SJCRH30 (cell line): ENCODE measurements around the gene SLC7A7. TPM values are rescaled to one million over a fixed set of nuclear protein-coding genes. Genes with fewer than 3 reads are reported as not detected.
A peak's percentile ranks its signal among the peaks of the same experiment; 100 is the strongest.
"Not testable (repeated sequence)": the region's sequence is repeated elsewhere in the genome, so short reads cannot be mapped to it uniquely, and the experiment has no call there.

Experiments used
- DNase-seq, 2 experiments: peaks; one replicate each; pipeline ENCODE4 v3.0.0-alpha.2; 2015 to 2020
- H3K27ac ChIP-seq: fragments of 250-450 bp; sonication (Bioruptor Pico); 2 replicates; pipeline ENCODE4 v1.5.1; 2020; ENCODE audit warnings: mild to moderate bottlenecking, moderate library complexity
- H3K27me3 ChIP-seq: fragments of 250-450 bp; sonication (Bioruptor Pico); 2 replicates; pipeline ENCODE4 v1.5.1; 2020; ENCODE audit warnings: mild to moderate bottlenecking, moderate library complexity
- H3K36me3 ChIP-seq: fragments of 250-450 bp; sonication (Bioruptor Pico); 2 replicates; pipeline ENCODE4 v1.5.1; 2020; ENCODE audit warnings: mild to moderate bottlenecking, moderate library complexity
- H3K4me1 ChIP-seq: fragments of 250-450 bp; sonication (Bioruptor Pico); 2 replicates; pipeline ENCODE4 v1.5.1; 2020; ENCODE audit warnings: mild to moderate bottlenecking, moderate library complexity
- H3K4me3 ChIP-seq: fragments of 250-450 bp; sonication (Bioruptor Pico); 2 replicates; pipeline ENCODE4 v1.5.1; 2020; ENCODE audit warnings: mild to moderate bottlenecking, moderate library complexity
- H3K9me3 ChIP-seq: fragments of 250-450 bp; sonication (Bioruptor Pico); replicated peaks from 2 replicates; pipeline ENCODE4 v1.5.1; 2020; ENCODE audit warnings: mild to moderate bottlenecking, moderate library complexity
- total RNA-seq: library from RNA; depleted of rRNA; stranded (reverse); fragments of >200 nt; shearing (Covaris generic); gene quantifications from 2 replicates; pipeline ENCODE4 v1.2.3, GENCODE V29; 2014; rRNA removed

Gene SLC7A7
- total RNA-seq, result 46.2 and 47.8 TPM in 2 replicates

DNA sequence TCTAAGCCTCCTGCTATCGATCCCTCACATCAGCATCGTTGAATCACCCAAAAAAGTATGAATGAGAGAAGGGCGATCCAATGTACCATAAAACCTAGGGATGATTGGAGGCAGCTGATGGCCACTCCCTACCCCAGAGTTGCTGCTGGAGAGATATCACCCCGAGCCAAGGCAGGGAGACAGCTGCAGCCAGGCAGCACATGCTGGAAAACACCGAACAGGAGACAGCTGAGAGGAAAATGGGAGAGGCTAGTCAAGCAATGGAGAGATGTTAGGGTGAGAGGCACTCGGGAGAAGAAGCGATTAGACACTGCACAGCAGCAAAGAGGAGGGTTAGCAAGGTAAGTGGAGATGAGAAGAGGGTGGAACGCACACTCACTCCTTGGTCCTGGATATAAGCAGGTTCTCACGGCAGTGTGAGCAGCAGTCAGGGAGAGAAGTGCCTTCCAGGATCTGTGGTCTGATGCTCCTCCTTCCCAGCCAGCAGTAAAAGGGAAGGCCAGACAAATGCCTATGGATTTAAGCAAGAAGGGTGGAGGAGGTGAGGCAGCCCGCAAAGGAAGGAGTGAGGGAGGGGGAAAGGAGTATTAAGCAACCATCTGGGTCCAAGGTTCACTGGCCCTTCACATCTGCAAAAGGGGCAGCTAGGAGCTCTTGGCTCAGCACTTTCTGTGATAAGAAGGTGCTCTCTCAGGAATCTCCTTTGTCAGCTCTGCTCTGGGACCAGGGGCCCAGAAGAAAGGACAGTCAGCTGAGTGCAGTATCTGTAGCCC is at the start of gene SLC7A7:
SLC7A7 (minus strand) TSS at position 495 of the 773 bp plus-strand sequence. CDS start 2,037 bp downstream, outside the sequence.
- H3K27ac ChIP-seq, result peak within 1 kb of the TSS; percentile 93
- H3K9me3 ChIP-seq, result no peaks in the 10 kb centered on the region
- peaks cover 23% of the 10 kb centered on the region for H3K4me1 ChIP-seq
- no peaks in the 10 kb centered on the region for H3K36me3 ChIP-seq
- DNase-seq, result peak; percentile 89 to 93
- peak within 1 kb of the TSS; percentile 55 for H3K4me3 ChIP-seq
- no peaks in the 10 kb centered on the region for H3K27me3 ChIP-seq

DNA sequence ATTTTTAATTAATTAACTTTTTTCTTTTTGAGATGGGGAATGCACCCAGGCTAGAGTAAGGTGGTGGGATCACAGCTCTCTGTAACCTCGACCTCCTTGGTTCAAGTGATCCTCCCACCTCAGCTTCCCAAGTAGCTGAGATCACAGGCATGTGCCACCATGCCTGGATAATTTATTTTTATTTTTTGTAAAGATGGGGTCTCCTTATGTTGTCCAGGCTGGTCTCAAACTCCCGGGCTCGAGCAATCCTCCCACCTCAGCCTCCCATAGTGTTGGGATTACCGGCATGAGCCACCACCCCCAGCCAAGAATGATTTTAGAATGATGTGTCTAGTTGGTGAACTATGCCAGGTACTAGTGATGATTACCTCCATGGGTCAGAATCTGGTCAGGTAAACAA is 49.7 kb upstream of the SLC7A7 start:
- no peaks in the 10 kb centered on the region for H3K36me3 ChIP-seq
- no peak overlapping the region for H3K27ac ChIP-seq
- H3K9me3 ChIP-seq, result no peaks in the 10 kb centered on the region; the same call in 1 of the 2 replicates
- DNase-seq, result no peak
- H3K4me3 ChIP-seq, result no peak overlapping the region
- no peaks in the 10 kb centered on the region for H3K27me3 ChIP-seq
- H3K4me1 ChIP-seq, result no peaks in the 10 kb centered on the region

GRCh38 chr14:22861651-22862050 is 46.4 kb upstream of the SLC7A7 start:
- Histone ChIP-seq H3K27ac (no peak overlapping the region), H3K9me3 (no peaks in the 10 kb centered on the region; the same call in 1 of the 2 replicates), H3K27me3 (no peaks in the 10 kb centered on the region), H3K4me3 (no peak overlapping the region), H3K36me3 (no peaks in the 10 kb centered on the region), H3K4me1 (no peaks in the 10 kb centered on the region)
- no peak for DNase-seq

DNA sequence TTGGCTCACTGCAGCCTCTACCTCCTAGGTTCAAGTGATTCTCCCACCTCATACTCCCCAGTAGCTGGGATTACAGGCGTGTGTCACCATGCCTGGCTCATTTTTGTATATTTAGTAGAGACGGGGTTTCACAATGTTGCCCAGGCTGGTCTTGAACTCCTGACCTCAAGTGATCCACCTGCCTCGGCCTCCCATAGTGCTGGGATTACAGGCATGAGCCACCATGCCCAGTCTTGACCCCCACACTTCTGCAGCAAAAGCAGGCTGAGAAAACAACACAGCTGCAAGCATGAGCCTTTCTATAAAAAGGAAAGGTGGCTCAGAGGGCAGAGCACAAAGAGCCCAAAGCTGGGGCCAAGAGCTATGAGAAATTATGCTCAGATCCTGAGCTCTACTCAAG is 45.1 kb upstream of the SLC7A7 start:
- not testable (repeated sequence) for DNase-seq, H3K9me3 ChIP-seq, H3K27ac ChIP-seq, H3K36me3 ChIP-seq, H3K27me3 ChIP-seq, H3K4me1 ChIP-seq, H3K4me3 ChIP-seq

DNA sequence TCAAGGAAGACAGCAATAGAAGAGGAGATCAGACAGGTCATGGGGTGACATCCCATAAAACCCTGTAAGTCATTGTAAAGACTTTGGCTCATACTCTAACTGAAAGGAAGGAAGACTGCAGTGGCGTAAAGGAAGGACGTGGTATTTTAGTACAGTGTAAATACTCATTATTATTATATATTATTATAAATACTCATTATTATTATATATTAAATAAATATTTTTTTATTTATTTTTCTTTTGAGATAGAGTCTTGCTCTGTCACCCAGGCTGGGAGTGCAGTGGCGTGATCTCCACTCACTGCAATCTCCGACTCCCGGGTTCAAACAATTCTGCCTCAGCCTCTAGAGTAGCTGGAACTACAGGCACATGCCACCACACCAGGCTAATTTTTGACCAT is 41.2 kb upstream of the SLC7A7 start:
- Histone ChIP-seq H3K9me3 (no peaks in the 10 kb centered on the region; the same call in 1 of the 2 replicates), H3K27me3 (no peaks in the 10 kb centered on the region), H3K27ac (no peak overlapping the region), H3K4me1 (peaks cover 3% of the 10 kb centered on the region; the same call in 1 of the 2 replicates), H3K4me3 (no peak overlapping the region), H3K36me3 (no peaks in the 10 kb centered on the region)
- no peak for DNase-seq

- Histone ChIP-seq H3K36me3 (no peaks in the 10 kb centered on the region), H3K4me1 (peaks cover 8% of the 10 kb centered on the region), H3K9me3 (no peaks in the 10 kb centered on the region), H3K4me3 (no peak overlapping the region), H3K27me3 (no peaks in the 10 kb centered on the region), H3K27ac (no peak overlapping the region)
- no peak for DNase-seq
Measured at GRCh38 chr14:22854963-22855724, 39.9 kb upstream of the SLC7A7 start.

GRCh38 chr14:22854296-22854695 is 39.1 kb upstream of the SLC7A7 start:
- not testable (repeated sequence) for H3K27me3 ChIP-seq, H3K4me3 ChIP-seq, DNase-seq, H3K9me3 ChIP-seq, H3K27ac ChIP-seq, H3K36me3 ChIP-seq
- H3K4me1 ChIP-seq, result peaks cover 16% of the 10 kb centered on the region

GRCh38 chr14:22852940-22853767 is 37.9 kb upstream of the SLC7A7 start:
- Histone ChIP-seq H3K9me3 (no peaks in the 10 kb centered on the region), H3K4me3 (peak overlapping the region; percentile 49), H3K36me3 (no peaks in the 10 kb centered on the region), H3K27me3 (no peaks in the 10 kb centered on the region), H3K27ac (peak overlapping the region; percentile 36), H3K4me1 (peaks cover 18% of the 10 kb centered on the region)
- peak; percentile 88 to 93 for DNase-seq

- H3K4me1 ChIP-seq, result peaks cover 24% of the 10 kb centered on the region
- DNase-seq, result no peak
- no peaks in the 10 kb centered on the region for H3K9me3 ChIP-seq
- H3K27ac ChIP-seq, result no peak overlapping the region
- no peaks in the 10 kb centered on the region for H3K36me3 ChIP-seq
- H3K27me3 ChIP-seq, result no peaks in the 10 kb centered on the region
- no peak overlapping the region for H3K4me3 ChIP-seq
Measured at GRCh38 chr14:22852599-22852939, 37.3 kb upstream of the SLC7A7 start.

- H3K4me3 ChIP-seq, DNase-seq, H3K36me3 ChIP-seq, H3K27me3 ChIP-seq, H3K9me3 ChIP-seq, H3K27ac ChIP-seq: not testable (repeated sequence)
- peaks cover 24% of the 10 kb centered on the region for H3K4me1 ChIP-seq
Measured at GRCh38 chr14:22852178-22852577, 36.9 kb upstream of the SLC7A7 start.

- H3K4me1 ChIP-seq, result peaks cover 34% of the 10 kb centered on the region
- H3K9me3 ChIP-seq, result no peaks in the 10 kb centered on the region
- H3K36me3 ChIP-seq, result peaks cover 4% of the 10 kb centered on the region
- no peak overlapping the region for H3K4me3 ChIP-seq
- H3K27me3 ChIP-seq, result no peaks in the 10 kb centered on the region
- DNase-seq, result no peak
- no peak overlapping the region for H3K27ac ChIP-seq
Measured at GRCh38 chr14:22850944-22851764, 35.9 kb upstream of the SLC7A7 start.

- H3K4me3 ChIP-seq, result peak overlapping the region; percentile 10
- H3K9me3 ChIP-seq, result no peaks in the 10 kb centered on the region
- H3K4me1 ChIP-seq, result peaks cover 43% of the 10 kb centered on the region
- H3K27ac ChIP-seq, result peak overlapping the region; percentile 96
- H3K27me3 ChIP-seq, result no peaks in the 10 kb centered on the region
- peaks cover 16% of the 10 kb centered on the region for H3K36me3 ChIP-seq
- DNase-seq, result peak; percentile 72 to 77
Measured at GRCh38 chr14:22849212-22849819, 34.1 kb upstream of the SLC7A7 start.

GRCh38 chr14:22848351-22849164 is 33.3 kb upstream of the SLC7A7 start:
- Histone ChIP-seq H3K36me3 (peaks cover 22% of the 10 kb centered on the region), H3K4me3 (peak overlapping the region; percentile 31), H3K9me3 (no peaks in the 10 kb centered on the region), H3K4me1 (peaks cover 43% of the 10 kb centered on the region), H3K27ac (peak overlapping the region; percentile 96), H3K27me3 (no peaks in the 10 kb centered on the region)
- peak; percentile 90 for DNase-seq
